Nephron progenitor cell (in vitro differentiated cells): ENCODE data around the gene LIN28B.
"Not testable (repeated sequence)": the region's sequence is repeated elsewhere in the genome, so short reads cannot be mapped to it uniquely, and the experiment has no call there.

Experiments used
- DNase-seq: peaks from one replicate; pipeline ENCODE4 v3.0.0; 2021
- H3K27ac Mint-ChIP-seq: 2 replicates; pipeline ENCODE4 v1.8.0; 2021; ENCODE audit warnings: mild to moderate bottlenecking, moderate library complexity, mixed read lengths
- H3K27me3 Mint-ChIP-seq: 2 replicates; pipeline ENCODE4 v1.8.0; 2021; ENCODE audit warnings: mild to moderate bottlenecking, low read depth, mixed read lengths; ENCODE audit not compliant: poor library complexity
- H3K36me3 Mint-ChIP-seq: 2 replicates; pipeline ENCODE4 v1.8.0; 2021; ENCODE audit warnings: low read depth, mixed read lengths
- H3K4me1 Mint-ChIP-seq: 2 replicates; pipeline ENCODE4 v1.8.0; 2021; ENCODE audit warnings: mixed read lengths
- H3K4me3 Mint-ChIP-seq: 2 replicates; pipeline ENCODE4 v1.8.0; 2021; ENCODE audit warnings: mild to moderate bottlenecking, moderate library complexity, mixed read lengths
- H3K9me3 Mint-ChIP-seq: 2 replicates; pipeline ENCODE4 v1.8.0; 2021; ENCODE audit warnings: mild to moderate bottlenecking, moderate library complexity, mixed read lengths
- TF ChIP-seq, protein P1 (sequence below): fragments of 200-600 bp; sonication (generic); IDR thresholded peaks from 2 replicates; pipeline ENCODE4 v1.5.0; 2021; ENCODE audit warnings: antibody characterized with exemption

LIN28B gene

GRCh38 chr6:104983776-104984175, 26.9 kb downstream of the LIN28B start:
- peaks cover 11% of the 10 kb centered on the region for H3K9me3 Mint-ChIP-seq
- no peaks in the 10 kb centered on the region for H3K4me1 Mint-ChIP-seq

GRCh38 chr6:104984831-104985230, 27.9 kb downstream of the LIN28B start:
- no peak overlapping the region for H3K4me3 Mint-ChIP-seq
- DNase-seq = no peak
- H3K27me3 Mint-ChIP-seq = no peaks in the 10 kb centered on the region
- peaks cover 91% of the 10 kb centered on the region for H3K36me3 Mint-ChIP-seq
- no peaks in the 10 kb centered on the region for H3K4me1 Mint-ChIP-seq
- TF ChIP-seq, protein P1, sequence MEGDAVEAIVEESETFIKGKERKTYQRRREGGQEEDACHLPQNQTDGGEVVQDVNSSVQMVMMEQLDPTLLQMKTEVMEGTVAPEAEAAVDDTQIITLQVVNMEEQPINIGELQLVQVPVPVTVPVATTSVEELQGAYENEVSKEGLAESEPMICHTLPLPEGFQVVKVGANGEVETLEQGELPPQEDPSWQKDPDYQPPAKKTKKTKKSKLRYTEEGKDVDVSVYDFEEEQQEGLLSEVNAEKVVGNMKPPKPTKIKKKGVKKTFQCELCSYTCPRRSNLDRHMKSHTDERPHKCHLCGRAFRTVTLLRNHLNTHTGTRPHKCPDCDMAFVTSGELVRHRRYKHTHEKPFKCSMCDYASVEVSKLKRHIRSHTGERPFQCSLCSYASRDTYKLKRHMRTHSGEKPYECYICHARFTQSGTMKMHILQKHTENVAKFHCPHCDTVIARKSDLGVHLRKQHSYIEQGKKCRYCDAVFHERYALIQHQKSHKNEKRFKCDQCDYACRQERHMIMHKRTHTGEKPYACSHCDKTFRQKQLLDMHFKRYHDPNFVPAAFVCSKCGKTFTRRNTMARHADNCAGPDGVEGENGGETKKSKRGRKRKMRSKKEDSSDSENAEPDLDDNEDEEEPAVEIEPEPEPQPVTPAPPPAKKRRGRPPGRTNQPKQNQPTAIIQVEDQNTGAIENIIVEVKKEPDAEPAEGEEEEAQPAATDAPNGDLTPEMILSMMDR = no peak
- peaks cover 21% of the 10 kb centered on the region for H3K9me3 Mint-ChIP-seq
- H3K27ac Mint-ChIP-seq = no peak overlapping the region

More at GRCh38 chr6:104983776-104984175, 26.9 kb downstream of the LIN28B start:
- Mint-ChIP-seq H3K4me3 (no peak overlapping the region), H3K27ac (no peak overlapping the region), H3K36me3 (peaks cover 86% of the 10 kb centered on the region), H3K27me3 (no peaks in the 10 kb centered on the region)
- DNase-seq = no peak
- TF ChIP-seq, protein P1 = no peak

GRCh38 chr6:104985875-104986274, 29.0 kb downstream of the LIN28B start:
- not testable (repeated sequence) for DNase-seq, H3K4me3 Mint-ChIP-seq, H3K4me1 Mint-ChIP-seq, H3K27me3 Mint-ChIP-seq
- Mint-ChIP-seq H3K27ac (peak overlapping the region; percentile 18), H3K9me3 (peaks cover 30% of the 10 kb centered on the region), H3K36me3 (peaks cover 95% of the 10 kb centered on the region)

GRCh38 chr6:104986625-104987024, 29.7 kb downstream of the LIN28B start:
- H3K27ac Mint-ChIP-seq = no peak overlapping the region
- H3K36me3 Mint-ChIP-seq = peaks cover 91% of the 10 kb centered on the region
- TF ChIP-seq, protein P1 = no peak
- DNase-seq = no peak
- peaks cover 34% of the 10 kb centered on the region for H3K9me3 Mint-ChIP-seq
- no peak overlapping the region for H3K4me3 Mint-ChIP-seq
- H3K27me3 Mint-ChIP-seq = no peaks in the 10 kb centered on the region
- no peaks in the 10 kb centered on the region for H3K4me1 Mint-ChIP-seq

DNA sequence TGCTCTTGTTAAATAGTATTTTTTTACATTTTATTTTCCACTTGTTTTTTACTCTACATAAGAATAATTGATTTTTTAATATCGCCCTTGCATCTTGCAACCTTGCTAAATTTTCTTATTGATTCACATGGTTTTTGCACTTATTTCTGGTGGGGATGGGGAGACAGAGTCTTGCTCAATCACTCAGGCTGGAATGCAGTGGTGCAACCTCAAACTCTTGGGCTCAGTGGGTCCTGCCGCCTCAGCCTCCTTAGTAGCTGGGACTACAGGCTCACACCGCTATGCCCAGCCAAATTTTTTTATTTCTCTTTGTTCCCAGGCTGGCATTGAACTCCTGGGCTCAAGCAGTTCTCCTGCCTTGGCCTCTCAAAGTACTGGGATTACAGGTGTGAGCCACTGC, 30.3 kb downstream of the LIN28B start:
- DNase-seq = no peak
- TF ChIP-seq, protein P1 = no peak
- H3K27ac Mint-ChIP-seq = peak overlapping the region; percentile 24
- H3K4me1 Mint-ChIP-seq = no peaks in the 10 kb centered on the region
- no peaks in the 10 kb centered on the region for H3K27me3 Mint-ChIP-seq
- no peak overlapping the region for H3K4me3 Mint-ChIP-seq
- H3K36me3 Mint-ChIP-seq = peaks cover 93% of the 10 kb centered on the region
- peaks cover 40% of the 10 kb centered on the region for H3K9me3 Mint-ChIP-seq

DNA sequence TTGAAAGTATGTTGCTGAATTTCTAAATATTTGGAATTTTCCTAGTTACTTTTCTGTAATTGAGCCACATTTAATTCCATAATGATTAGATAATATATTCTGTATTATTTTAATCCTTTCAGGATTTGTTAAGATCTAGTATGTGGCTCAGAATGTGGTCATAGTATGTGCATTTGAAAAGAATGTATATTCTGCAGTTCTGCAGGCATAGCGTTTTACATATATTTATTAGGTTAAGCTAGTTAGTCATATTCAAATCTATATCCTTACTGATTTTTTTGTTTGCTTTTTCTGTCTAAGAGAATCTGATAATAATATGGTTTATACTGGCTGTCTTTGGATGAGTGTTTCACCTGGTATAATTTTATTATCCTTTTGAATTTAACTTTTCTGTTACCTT, 33.2 kb downstream of the LIN28B start:
- peaks cover 47% of the 10 kb centered on the region for H3K9me3 Mint-ChIP-seq
- TF ChIP-seq, protein P1 = no peak
- no peaks in the 10 kb centered on the region for H3K4me1 Mint-ChIP-seq
- no peak overlapping the region for H3K4me3 Mint-ChIP-seq
- no peak for DNase-seq
- H3K36me3 Mint-ChIP-seq = peaks cover 83% of the 10 kb centered on the region
- no peak overlapping the region for H3K27ac Mint-ChIP-seq
- no peaks in the 10 kb centered on the region for H3K27me3 Mint-ChIP-seq

DNA sequence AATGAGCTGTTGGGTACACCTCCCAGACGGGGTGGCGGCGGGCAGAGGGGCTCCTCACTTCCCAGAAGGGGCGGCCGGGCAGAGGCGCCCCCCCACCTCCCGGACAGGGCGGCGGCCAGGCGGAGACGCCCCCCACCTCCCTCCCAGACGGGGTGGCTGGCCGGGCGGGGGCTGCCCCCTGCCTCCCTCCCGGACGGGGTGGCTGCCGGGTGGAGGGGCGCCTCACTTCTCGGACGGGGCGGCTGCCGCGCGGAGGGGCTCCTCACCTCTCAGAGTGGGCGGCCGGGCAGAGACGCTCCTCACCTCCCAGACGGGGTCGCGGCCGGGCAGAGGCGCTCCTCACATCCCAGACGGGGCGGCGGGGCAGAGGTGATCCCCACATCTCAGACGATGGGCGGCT, 34.2 kb downstream of the LIN28B start:
- H3K4me3 Mint-ChIP-seq, DNase-seq, H3K27me3 Mint-ChIP-seq, H3K27ac Mint-ChIP-seq, H3K4me1 Mint-ChIP-seq: not testable (repeated sequence)
- Mint-ChIP-seq H3K36me3 (peaks cover 73% of the 10 kb centered on the region), H3K9me3 (peaks cover 47% of the 10 kb centered on the region)

DNA sequence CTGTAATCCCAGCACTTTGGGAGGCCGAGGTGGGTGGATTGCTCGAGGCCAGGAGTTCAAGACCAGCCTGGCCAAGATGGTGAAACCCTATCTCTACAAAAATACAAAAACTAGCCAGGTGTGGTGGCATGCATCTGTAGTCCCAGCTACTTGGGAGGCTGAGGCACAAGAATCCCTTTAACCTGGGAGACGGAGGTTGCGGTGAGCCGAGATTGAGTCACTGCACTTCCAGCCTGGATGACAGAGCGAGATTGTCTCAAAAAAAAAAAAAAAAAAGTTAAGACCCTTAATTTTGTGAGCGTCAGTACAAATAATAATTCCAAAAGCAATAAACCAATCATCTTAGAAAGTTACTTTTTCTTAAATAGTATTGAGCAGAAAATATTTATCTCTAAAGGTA, 36.7 kb downstream of the LIN28B start:
- not testable (repeated sequence) for DNase-seq, H3K27ac Mint-ChIP-seq, H3K4me3 Mint-ChIP-seq, H3K27me3 Mint-ChIP-seq, H3K4me1 Mint-ChIP-seq
- Mint-ChIP-seq H3K9me3 (peaks cover 38% of the 10 kb centered on the region), H3K36me3 (peaks cover 48% of the 10 kb centered on the region)
